Stimulated activated CD8-positive, alpha-beta memory T cell treated with anti-CD3 and anti-CD28 coated beads, Interleukin-15, amount 100 ng/mL, for 4 hours (primary cell): ENCODE data around the gene FSCN2.

Experiments
- DNase-seq, 2 donors: peaks; one replicate each; pipeline ENCODE4 v3.0.0-alpha.2; 2020; ENCODE audit warnings: low read depth in 2 of 2

FSCN2 gene

GRCh38 chr17:81489998-81490992, 37.9 kb upstream of the FSCN2 start:
- no peak for DNase-seq

DNA sequence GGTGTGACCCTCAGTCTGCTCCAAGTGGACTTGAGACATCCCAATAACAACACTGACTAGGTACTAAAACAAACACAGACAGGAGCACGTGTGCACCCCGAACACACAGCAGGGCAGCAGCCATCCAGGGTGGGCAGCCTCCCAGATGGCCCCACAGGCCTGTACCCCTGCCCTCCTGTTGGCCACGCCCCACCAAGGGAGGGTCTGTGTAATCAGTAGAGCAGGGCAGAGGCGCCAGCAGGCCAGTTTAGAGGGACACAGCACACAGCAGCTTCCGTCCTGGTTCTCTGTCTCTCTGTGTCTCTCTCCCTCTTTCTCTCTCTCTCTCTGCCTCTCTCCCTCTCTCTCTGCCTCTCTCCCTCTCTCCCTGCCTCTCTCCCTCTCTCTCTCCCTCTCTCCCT, 37.0 kb upstream of the FSCN2 start:
- no peak for DNase-seq

- no peak for DNase-seq
Observed at GRCh38 chr17:81491761-81492160, 36.4 kb upstream of the FSCN2 start.

DNA sequence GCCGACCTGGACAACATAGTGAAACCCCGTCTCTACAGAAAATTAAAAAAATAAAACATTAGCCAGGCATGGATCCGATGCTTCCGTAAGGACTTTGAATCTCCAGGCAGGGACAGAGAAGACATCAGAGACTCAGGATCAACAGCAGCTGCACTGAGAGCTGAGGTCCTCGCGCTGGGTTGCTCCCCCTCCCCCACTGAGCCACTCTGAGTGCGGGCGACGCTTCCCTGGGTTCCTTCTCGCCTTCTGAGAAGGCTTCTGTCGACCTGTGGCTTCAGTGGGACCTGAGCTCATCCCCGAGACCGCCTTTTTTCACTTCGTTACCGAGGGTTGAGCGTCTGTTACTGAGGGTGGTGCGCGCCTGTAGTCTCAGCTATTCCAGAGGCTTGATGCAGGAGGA, 36.0 kb upstream of the FSCN2 start:
- no peak for DNase-seq

DNA sequence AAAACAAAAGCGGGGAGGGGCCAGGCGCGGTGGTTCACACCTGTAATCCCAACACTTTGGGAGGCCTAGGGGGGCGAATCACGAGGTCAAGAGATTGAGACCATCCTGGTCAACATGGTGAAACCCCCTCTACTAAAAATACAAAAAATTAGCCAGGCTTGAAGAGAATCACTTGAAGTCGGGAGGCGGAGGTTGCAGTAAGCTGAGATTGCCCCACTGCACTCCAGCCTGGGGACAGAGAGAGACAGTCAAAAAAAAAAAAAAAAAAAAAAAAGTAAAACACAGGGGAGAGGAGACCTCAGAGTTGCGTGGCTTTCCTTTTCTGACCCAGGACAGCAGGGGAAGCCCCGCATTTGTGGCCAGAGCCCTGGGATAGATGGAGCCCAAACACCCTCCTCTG, 35.5 kb upstream of the FSCN2 start:
- no peak for DNase-seq

GRCh38 chr17:81493198-81494038, 34.8 kb upstream of the FSCN2 start:
- no peak for DNase-seq

- no peak for DNase-seq
Observed at GRCh38 chr17:81494626-81495377, 33.4 kb upstream of the FSCN2 start.

GRCh38 chr17:81498953-81499600, 29.1 kb upstream of the FSCN2 start:
- no peak for DNase-seq

DNA sequence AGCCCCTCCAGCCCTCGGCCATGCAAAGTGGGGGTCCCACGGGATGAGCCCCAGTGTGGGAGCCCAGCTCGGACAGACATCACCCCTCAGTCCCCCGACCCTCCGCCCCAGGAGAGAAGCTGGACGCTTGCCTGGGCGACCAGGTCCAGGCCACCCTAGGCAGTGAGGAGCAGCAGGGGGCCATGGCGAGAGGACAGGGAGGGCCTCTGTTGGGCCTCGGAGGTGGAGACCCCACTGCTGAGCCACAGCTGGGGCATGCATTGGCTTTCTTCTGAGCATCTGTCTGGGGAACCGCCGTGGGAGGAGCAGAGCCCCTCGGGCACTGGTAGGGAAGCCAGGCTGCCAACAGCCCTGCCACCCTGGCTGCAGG, 28.6 kb upstream of the FSCN2 start:
- no peak for DNase-seq

GRCh38 chr17:81500047-81500446, 28.1 kb upstream of the FSCN2 start:
- no peak for DNase-seq

DNA sequence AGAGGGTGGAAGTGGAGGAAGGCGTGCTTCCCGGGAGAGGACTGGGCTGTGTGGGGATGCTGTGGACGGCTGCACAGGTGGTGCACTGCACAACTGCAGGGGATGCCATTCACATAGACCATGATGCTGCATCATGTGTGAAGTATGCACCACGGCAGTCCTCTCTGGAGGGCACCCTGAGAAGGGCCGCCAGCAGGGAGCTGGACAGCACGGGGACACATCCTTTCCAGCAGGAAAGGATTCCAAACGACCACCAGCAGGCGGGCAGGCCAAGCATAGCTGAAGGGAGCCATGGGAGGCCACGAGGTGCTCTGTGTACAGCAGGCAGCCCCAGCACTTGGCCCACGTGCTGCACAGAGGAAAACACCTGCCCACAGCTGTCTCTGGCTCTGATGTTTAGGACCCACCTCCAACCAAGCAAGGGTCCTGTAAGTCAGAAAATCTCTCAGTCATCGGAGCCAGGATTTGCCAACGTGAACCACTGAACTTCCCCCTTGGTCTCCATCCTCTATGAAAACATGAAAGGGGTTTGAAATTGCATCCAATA, 25.6 kb upstream of the FSCN2 start:
- no peak for DNase-seq

DNA sequence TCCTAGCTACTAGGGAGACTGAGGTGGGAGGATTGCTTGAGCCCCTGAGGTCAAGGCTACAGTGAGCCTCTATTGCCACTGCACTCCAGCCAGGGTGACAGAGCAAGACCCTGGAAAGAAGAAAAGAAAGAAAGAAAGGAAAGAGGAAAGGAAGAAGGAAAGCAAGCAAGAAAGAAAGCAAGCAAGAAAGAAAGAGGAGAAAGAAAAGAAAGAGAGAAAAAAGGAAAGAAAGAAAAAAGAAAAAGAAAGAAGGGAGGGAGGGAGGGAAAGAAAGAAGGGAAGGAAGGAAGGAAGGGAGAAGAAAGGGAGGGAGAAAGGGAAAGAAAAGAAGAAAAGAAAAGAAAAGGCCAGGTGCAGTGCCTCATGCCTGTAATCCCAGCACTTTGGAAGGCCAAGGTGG, 24.6 kb upstream of the FSCN2 start:
- DNase-seq: no peak

DNA sequence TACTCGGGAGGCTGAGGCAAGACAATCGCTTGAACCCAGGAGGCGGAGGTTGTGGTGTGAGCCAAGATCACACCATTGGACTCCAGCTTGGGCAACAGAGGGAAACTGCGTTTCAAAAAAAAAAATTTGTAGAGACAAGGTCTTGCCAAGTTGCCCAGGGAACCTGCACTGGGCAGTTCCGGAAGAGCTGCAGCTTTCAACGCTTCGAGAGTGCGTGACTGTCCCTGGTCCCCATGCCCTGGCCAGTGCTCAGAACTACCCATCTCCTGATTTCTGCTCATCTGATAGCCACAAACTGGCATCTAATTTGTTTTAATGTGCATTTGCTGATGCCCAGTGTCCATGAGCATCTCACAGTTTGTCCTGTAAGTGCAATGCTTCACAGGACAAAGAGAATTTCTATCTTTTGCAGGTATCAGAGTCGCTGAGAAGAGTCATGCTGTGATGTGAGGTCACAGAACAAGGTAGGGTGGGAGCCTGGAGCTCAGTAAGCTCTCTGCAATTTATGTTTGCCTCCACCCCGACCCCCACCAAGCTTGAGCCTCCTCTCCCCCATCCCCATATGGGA, 19.5 kb upstream of the FSCN2 start:
- DNase-seq: no peak

- no peak for DNase-seq
Observed at GRCh38 chr17:81509207-81509971, 18.8 kb upstream of the FSCN2 start.

DNA sequence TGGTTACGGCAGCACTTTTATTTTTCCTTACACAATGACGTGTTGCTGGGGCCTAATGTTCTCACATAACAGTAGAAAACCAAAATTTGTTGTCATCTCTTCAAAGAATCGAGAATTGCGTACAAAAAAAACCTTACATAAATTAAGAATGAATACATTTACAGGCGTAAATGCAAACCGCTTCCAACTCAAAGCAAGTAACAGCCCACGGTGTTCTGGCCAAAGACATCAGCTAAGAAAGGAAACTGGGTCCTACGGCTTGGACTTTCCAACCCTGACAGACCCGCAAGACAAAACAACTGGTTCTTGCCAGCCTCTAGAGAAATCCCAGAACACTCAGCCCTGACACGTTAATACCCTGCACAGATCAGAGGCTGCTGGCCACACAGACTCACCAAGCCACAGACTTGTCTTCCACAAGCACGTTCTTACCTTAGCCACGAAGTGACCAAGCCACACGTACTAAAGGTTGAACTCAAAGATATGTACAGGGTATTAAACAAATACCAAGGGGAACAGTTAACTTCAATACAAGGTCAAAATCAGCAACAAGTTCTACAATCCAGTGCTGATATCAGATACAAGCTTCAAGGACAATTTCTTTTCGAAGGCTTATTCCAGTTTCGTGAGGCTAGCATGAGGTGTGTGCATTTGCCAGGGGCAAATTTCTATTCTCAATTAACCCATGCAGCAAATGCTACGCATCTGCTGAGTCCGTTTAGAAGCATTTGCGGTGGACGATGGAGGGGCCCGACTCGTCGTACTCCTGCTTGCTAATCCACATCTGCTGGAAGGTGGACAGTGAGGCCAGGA, 18.0 kb upstream of the FSCN2 start:
- no peak for DNase-seq

DNA sequence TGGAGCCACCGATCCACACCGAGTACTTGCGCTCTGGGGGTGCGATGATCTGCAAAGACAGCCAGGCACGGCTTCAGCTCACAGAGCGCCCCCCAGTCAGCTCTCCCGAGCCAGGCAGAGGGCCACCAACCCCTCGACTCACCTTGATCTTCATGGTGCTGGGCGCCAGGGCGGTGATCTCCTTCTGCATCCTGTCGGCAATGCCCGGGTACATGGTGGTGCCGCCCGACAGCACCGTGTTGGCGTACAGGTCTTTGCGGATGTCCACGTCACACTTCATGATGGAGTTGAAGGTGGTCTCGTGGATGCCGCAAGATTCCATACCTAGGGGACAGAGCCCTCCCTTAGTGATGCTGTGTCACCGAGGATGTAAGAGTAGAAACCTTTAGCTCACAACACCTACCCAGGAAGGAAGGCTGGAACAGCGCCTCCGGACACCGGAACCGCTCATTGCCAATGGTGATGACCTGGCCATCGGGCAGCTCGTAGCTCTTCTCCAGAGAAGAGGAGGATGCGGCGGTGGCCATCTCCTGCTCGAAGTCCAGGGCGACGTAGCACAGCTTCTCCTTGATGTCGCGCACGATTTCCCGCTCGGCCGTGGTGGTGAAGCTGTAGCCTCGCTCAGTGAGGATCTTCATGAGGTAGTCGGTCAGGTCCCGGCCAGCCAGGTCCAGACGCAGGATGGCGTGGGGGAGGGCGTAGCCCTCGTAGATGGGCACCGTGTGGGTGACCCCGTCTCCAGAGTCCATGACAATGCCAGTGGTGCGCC, 17.2 kb upstream of the FSCN2 start:
- DNase-seq: no peak

GRCh38 chr17:81511554-81511803, 16.7 kb upstream of the FSCN2 start:
- no peak for DNase-seq

DNA sequence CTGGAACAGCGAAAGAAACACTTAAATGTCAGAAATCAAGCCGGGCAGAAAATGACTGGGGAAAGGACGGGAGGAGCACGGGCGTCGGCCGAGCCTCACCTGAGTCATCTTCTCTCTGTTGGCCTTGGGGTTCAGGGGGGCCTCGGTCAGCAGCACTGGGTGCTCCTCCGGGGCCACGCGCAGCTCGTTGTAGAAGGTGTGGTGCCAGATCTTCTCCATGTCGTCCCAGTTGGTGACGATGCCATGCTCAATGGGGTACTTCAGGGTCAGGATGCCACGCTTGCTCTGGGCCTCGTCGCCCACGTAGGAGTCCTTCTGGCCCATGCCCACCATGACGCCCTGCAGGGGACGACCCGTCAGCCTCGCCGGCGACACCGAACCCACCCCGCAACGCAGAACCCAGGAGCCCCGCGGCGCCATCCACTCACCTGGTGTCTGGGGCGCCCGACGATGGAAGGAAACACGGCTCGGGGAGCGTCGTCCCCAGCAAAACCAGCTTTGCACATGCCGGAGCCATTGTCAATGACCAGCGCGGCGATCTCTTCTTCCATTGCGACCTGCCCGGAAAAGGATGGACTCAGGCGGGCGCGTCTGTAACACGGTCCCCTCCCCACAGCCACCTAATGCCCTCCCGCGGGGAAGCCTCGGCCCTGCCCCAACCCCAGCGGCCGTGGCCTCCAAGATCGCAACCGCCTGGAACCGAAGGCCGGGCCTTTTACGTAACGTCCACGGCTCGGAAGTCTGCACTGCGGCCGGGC, 16.2 kb upstream of the FSCN2 start:
- DNase-seq: no peak
